KOPT-K1 (cell line): ENCODE data around the gene SAPCD1.
A peak's percentile ranks its signal among the peaks of the same experiment; 100 is the strongest.
"Not testable (repeated sequence)": the region's sequence is repeated elsewhere in the genome, so short reads cannot be mapped to it uniquely, and the experiment has no call there.

Source experiments
- H3K27ac ChIP-seq: fragments of 200-600 bp; sonication (generic); 2 replicates; pipeline ENCODE4 v1.5.1; 2016; ENCODE audit warnings: antibody characterized with exemption, mild to moderate bottlenecking, low read depth, low read length; ENCODE audit not compliant: poor library complexity, severe bottlenecking
- H3K36me3 ChIP-seq: fragments of 200-600 bp; sonication (generic); 2 replicates; pipeline ENCODE4 v1.5.1; 2017; ENCODE audit warnings: antibody characterized with exemption, mild to moderate bottlenecking, low read length, moderate library complexity; ENCODE audit not compliant: insufficient read depth
- H3K9me3 ChIP-seq: fragments of 200-600 bp; sonication (generic); 2 replicates; pipeline ENCODE4 v1.5.1; 2017; ENCODE audit warnings: antibody characterized with exemption, low read length, mild to moderate bottlenecking; ENCODE audit not compliant: insufficient read depth, poor library complexity, severe bottlenecking

Gene SAPCD1

GRCh38 chr6:31792761-31793171 is 30.3 kb downstream of the SAPCD1 start:
- Histone ChIP-seq H3K36me3 (peaks cover 60% of the 10 kb centered on the region), H3K9me3 (no peaks in the 10 kb centered on the region), H3K27ac (no peak overlapping the region)

- Histone ChIP-seq H3K27ac (peak overlapping the region; percentile 96), H3K36me3 (peaks cover 59% of the 10 kb centered on the region)
- not testable (repeated sequence) for H3K9me3 ChIP-seq
These were observed 31.4 kb downstream of the SAPCD1 start for GRCh38 chr6:31793927-31794245.

- Histone ChIP-seq H3K9me3 (no peaks in the 10 kb centered on the region), H3K27ac (peak overlapping the region; percentile 96), H3K36me3 (peaks cover 58% of the 10 kb centered on the region)
These were observed 31.9 kb downstream of the SAPCD1 start for GRCh38 chr6:31794294-31794865.

GRCh38 chr6:31794866-31795615 is 32.6 kb downstream of the SAPCD1 start:
- Histone ChIP-seq H3K36me3 (peaks cover 52% of the 10 kb centered on the region), H3K27ac (peak overlapping the region; percentile 96), H3K9me3 (no peaks in the 10 kb centered on the region)

GRCh38 chr6:31795616-31796298 is 33.3 kb downstream of the SAPCD1 start, which contains the start of gene VARS1:
Gene VARS1 (minus strand): TSS chr6:31795752. CDS start chr6:31795217, 535 bp downstream.
- peak within 1 kb of the TSS; percentile 96 for H3K27ac ChIP-seq
- peaks cover 50% of the 10 kb centered on the region for H3K36me3 ChIP-seq

GRCh38 chr6:31796993-31797385 is 34.5 kb downstream of the SAPCD1 start:
- Histone ChIP-seq H3K36me3 (peaks cover 52% of the 10 kb centered on the region), H3K27ac (peak overlapping the region; percentile 64)

More at GRCh38 chr6:31795616-31796298, 33.3 kb downstream of the SAPCD1 start, which contains the start of gene VARS1:
- no peaks in the 10 kb centered on the region for H3K9me3 ChIP-seq

GRCh38 chr6:31797588-31797987 is 35.1 kb downstream of the SAPCD1 start:
- Histone ChIP-seq H3K9me3 (no peaks in the 10 kb centered on the region), H3K36me3 (peaks cover 52% of the 10 kb centered on the region), H3K27ac (peak overlapping the region; percentile 64)

More at GRCh38 chr6:31796993-31797385, 34.5 kb downstream of the SAPCD1 start:
- H3K9me3 ChIP-seq: no peaks in the 10 kb centered on the region

- H3K27ac ChIP-seq: no peak overlapping the region
- peaks cover 61% of the 10 kb centered on the region for H3K36me3 ChIP-seq
- H3K9me3 ChIP-seq: no peaks in the 10 kb centered on the region
These were observed 37.3 kb downstream of the SAPCD1 start for GRCh38 chr6:31799781-31800180.

- not testable (repeated sequence) for H3K27ac ChIP-seq, H3K9me3 ChIP-seq
- peaks cover 65% of the 10 kb centered on the region for H3K36me3 ChIP-seq
These were observed 38.8 kb downstream of the SAPCD1 start for GRCh38 chr6:31801031-31801927.

GRCh38 chr6:31805939-31806469 is 43.5 kb downstream of the SAPCD1 start:
- H3K36me3 ChIP-seq: peaks cover 39% of the 10 kb centered on the region
- H3K27ac ChIP-seq: peak overlapping the region; percentile 86

GRCh38 chr6:31806470-31807272 is 44.2 kb downstream of the SAPCD1 start, which contains the start of gene LSM2:
Gene LSM2 (minus strand): TSS chr6:31806966. CDS start chr6:31806757, 209 bp downstream.
- Histone ChIP-seq H3K9me3 (no peaks in the 10 kb centered on the region), H3K27ac (peak within 1 kb of the TSS; percentile 86)

More at GRCh38 chr6:31805939-31806469, 43.5 kb downstream of the SAPCD1 start:
- H3K9me3 ChIP-seq: no peaks in the 10 kb centered on the region

GRCh38 chr6:31808599-31808998 is 46.1 kb downstream of the SAPCD1 start:
- H3K36me3 ChIP-seq: peaks cover 14% of the 10 kb centered on the region
- H3K27ac ChIP-seq, H3K9me3 ChIP-seq: not testable (repeated sequence)

More at GRCh38 chr6:31806470-31807272, 44.2 kb downstream of the SAPCD1 start, which contains the start of gene LSM2:
- H3K36me3 ChIP-seq: peaks cover 32% of the 10 kb centered on the region

- H3K36me3 ChIP-seq: no peaks in the 10 kb centered on the region
- H3K27ac ChIP-seq: no peak overlapping the region
- H3K9me3 ChIP-seq: no peaks in the 10 kb centered on the region
These were observed 49.2 kb downstream of the SAPCD1 start for GRCh38 chr6:31811645-31812044.

GRCh38 chr6:31813465-31813849 is 51.0 kb downstream of the SAPCD1 start:
- H3K27ac ChIP-seq: no peak overlapping the region

More at GRCh38 chr6:31813465-31813849, 51.0 kb downstream of the SAPCD1 start:
- no peaks in the 10 kb centered on the region for H3K36me3 ChIP-seq
- H3K9me3 ChIP-seq: no peaks in the 10 kb centered on the region
